ENCODE results near the gene MYL12A.

DNA sequence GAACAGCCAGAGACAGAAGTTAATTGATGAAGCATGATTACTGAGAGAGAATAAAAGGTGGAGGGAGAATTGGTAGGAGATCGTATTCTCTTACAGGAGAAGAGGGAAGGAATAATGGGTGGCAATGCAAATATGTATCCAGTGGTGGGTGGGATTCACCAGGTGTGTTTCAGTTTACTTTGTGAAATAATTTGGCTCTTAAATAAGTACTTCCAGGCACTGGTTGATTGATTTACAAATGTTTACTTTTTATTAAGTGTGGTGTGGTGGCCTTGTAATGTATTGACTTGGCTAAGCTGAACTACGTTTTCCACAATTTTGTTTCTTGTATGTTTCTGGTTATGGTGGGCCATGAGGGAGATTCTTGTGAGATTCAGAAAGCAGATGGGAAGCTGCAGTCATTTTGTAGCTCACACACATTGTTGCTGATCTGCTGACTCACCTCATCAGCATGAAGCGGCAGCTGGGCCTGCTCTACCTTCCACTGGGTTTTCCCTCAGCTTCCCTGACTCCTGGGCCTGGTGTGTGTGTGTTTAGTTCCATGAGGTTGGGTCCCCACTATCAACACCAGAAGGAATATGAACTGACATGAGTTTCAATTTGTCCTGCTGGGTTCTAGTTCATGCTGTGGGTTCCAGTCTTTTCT lies 47.0 kb downstream of the MYL12A start:
- TF ChIP-seq EZH2 (IDR thresholded peaks at IDR 0.05; ENCODE audit: insufficient read depth, poor library complexity, severe bottlenecking) = no peak
- no peak for TF ChIP-seq EZH2phosphoT487 (IDR thresholded peaks at IDR 0.05; ENCODE audit: insufficient read depth, low read depth)

Measured in GM23248 (cell line).